ENCODE measurements around the gene PTGFRN. TPM values are rescaled to one million over a fixed set of nuclear protein-coding genes. Genes with fewer than 3 reads are reported as not detected.

Gene PTGFRN
- total RNA-seq, 1 experiment from 2014 or later, result 38.7 TPM

GRCh38 chr1:116948046-116948445 lies 38.3 kb downstream of the PTGFRN start (continued):
- TF ChIP-seq USF2 (CRISPR knock-in tag; IDR thresholded peaks at IDR 0.05), result no peak
- no peak for TF ChIP-seq ZNF219 (CRISPR knock-in tag; IDR thresholded peaks at IDR 0.05; ENCODE audit: borderline replicate concordance)
- TF ChIP-seq ATF2 (CRISPR knock-in tag; IDR thresholded peaks at IDR 0.05; ENCODE audit: borderline replicate concordance, low read depth), result no peak
- TF ChIP-seq AR (CRISPR knock-in tag; IDR thresholded peaks at IDR 0.05), result no peak
- TF ChIP-seq ZBTB43 (CRISPR knock-in tag; IDR thresholded peaks at IDR 0.05), result no peak
- TF ChIP-seq ZNF263 (CRISPR knock-in tag; IDR thresholded peaks at IDR 0.05; ENCODE audit: low read depth), result no peak

GRCh38 chr1:116948642-116949041 lies 38.9 kb downstream of the PTGFRN start:
- no peak for TF ChIP-seq SP1 (CRISPR knock-in tag; conservative IDR thresholded peaks at IDR 0.05)
- Mint-ChIP-seq H3K27ac (no peak overlapping the region), H3K4me3 (no peak overlapping the region), H3K27me3 (ENCODE audit: low read depth) (no peaks in the 10 kb centered on the region), H3K36me3 (peaks cover 33% of the 10 kb centered on the region), H3K9me3 (no peaks in the 10 kb centered on the region), H3K4me1 (no peaks in the 10 kb centered on the region)
- CTCF ChIA-PET, result interaction anchor here (1.0 kb wide), 1 partner anchor 14 kb away, joined by 4 read pairs; no protein-coding TSS in a partner anchor
- ATAC-seq, result no peak
- DNase-seq (ENCODE audit: low spot score), result no peak
- POLR2A ChIA-PET, result no interaction called here

GRCh38 chr1:116949213-116949985 lies 39.7 kb downstream of the PTGFRN start:
- Mint-ChIP-seq H3K9me3 (no peaks in the 10 kb centered on the region), H3K27ac (no peak overlapping the region; the same call in 1 of the 2 replicates), H3K36me3 (peaks cover 33% of the 10 kb centered on the region), H3K4me1 (no peaks in the 10 kb centered on the region), H3K4me3 (no peak overlapping the region), H3K27me3 (ENCODE audit: low read depth) (no peaks in the 10 kb centered on the region)
- ChIA-PET CTCF (interaction anchor here (1.0 kb wide), 1 partner anchor 15 kb away, joined by 4 read pairs; no protein-coding TSS in a partner anchor), POLR2A (no interaction called here)
- DNase-seq (ENCODE audit: low spot score), result no peak
- no peak for ATAC-seq
- TF ChIP-seq ATF2 (CRISPR knock-in tag; IDR thresholded peaks at IDR 0.05; ENCODE audit: borderline replicate concordance, low read depth) (no peak), IRF1 (CRISPR knock-in tag; IDR thresholded peaks at IDR 0.05) (no peak), ZNF671 (CRISPR knock-in tag; IDR thresholded peaks at IDR 0.05) (no peak), AR (CRISPR knock-in tag; IDR thresholded peaks at IDR 0.05) (no peak), NFYB (CRISPR knock-in tag; conservative IDR thresholded peaks at IDR 0.05; ENCODE audit: low read depth) (no peak), ZNF512 (CRISPR knock-in tag; IDR thresholded peaks at IDR 0.05; ENCODE audit: borderline replicate concordance) (no peak)

Data from WTC11 (cell line).